Nucleus accumbens (tissue), 56 donors: ENCODE data around the gene PDSS2.
"Not testable (repeated sequence)": the region's sequence is repeated elsewhere in the genome, so short reads cannot be mapped to it uniquely, and the experiment has no call there.

Source experiments
- DNase-seq, 56 donors: peaks; one replicate each; lab custom pipeline; 2025; lab: John Stamatoyannopoulos, UW

PDSS2 gene

GRCh38 chr6:107479089-107479690, 19.8 kb upstream of the PDSS2 start:
- DNase-seq: no peak

- DNase-seq: not testable (repeated sequence)
Measured at GRCh38 chr6:107475826-107476225, 16.5 kb upstream of the PDSS2 start.

GRCh38 chr6:107475360-107475759, 16.0 kb upstream of the PDSS2 start:
- not testable (repeated sequence) for DNase-seq

GRCh38 chr6:107473660-107474059, 14.3 kb upstream of the PDSS2 start:
- DNase-seq: no peak

GRCh38 chr6:107470364-107470763, 11.0 kb upstream of the PDSS2 start:
- DNase-seq: no peak

GRCh38 chr6:107466062-107466461, 6.7 kb upstream of the PDSS2 start:
- DNase-seq: no peak

- DNase-seq: peak in 3 of 56 donors; percentile 34 to 69 (median 48)
Measured at GRCh38 chr6:107460083-107460631, 793 bp upstream of the PDSS2 start.

GRCh38 chr6:107458672-107459282, 587 bp downstream of the PDSS2 start:
- peak in 21 of 56 donors; percentile 7 to 65 (median 41) for DNase-seq

GRCh38 chr6:107448776-107449175, 10.6 kb downstream of the PDSS2 start:
- no peak for DNase-seq

- no peak for DNase-seq
Measured at GRCh38 chr6:107447663-107448216, 11.6 kb downstream of the PDSS2 start.

GRCh38 chr6:107444277-107444676, 15.1 kb downstream of the PDSS2 start:
- DNase-seq: no peak

- no peak for DNase-seq
Measured at GRCh38 chr6:107443608-107444267, 15.6 kb downstream of the PDSS2 start.

GRCh38 chr6:107442938-107443607, 16.3 kb downstream of the PDSS2 start:
- no peak for DNase-seq

GRCh38 chr6:107441682-107442081, 17.7 kb downstream of the PDSS2 start:
- no peak for DNase-seq

GRCh38 chr6:107440936-107441335, 18.4 kb downstream of the PDSS2 start:
- DNase-seq: no peak

GRCh38 chr6:107439406-107439805, 20.0 kb downstream of the PDSS2 start:
- no peak for DNase-seq

GRCh38 chr6:107437691-107438090, 21.7 kb downstream of the PDSS2 start:
- DNase-seq: no peak

- no peak for DNase-seq
Measured at GRCh38 chr6:107436881-107437280, 22.5 kb downstream of the PDSS2 start.

- no peak for DNase-seq
Measured at GRCh38 chr6:107435798-107436197, 23.6 kb downstream of the PDSS2 start.

- DNase-seq: no peak
Measured at GRCh38 chr6:107434812-107435211, 24.6 kb downstream of the PDSS2 start.

- DNase-seq: not testable (repeated sequence)
Measured at GRCh38 chr6:107425951-107426350, 33.4 kb downstream of the PDSS2 start.
